OCI-LY1 (cell line): ENCODE data around the gene SEMA4A.
A peak's percentile ranks its signal among the peaks of the same experiment; 100 is the strongest.
"Not testable (repeated sequence)": the region's sequence is repeated elsewhere in the genome, so short reads cannot be mapped to it uniquely, and the experiment has no call there.

Experiments used
- H2AFZ ChIP-seq: fragments of 200-600 bp; sonication (generic), shearing (Covaris generic); 2 replicates; pipeline ENCODE4 v1.6.0; 2014; ENCODE audit warnings: antibody characterized with exemption, mild to moderate bottlenecking, low read length
- H3F3A ChIP-seq: fragments of 200-600 bp; sonication (generic), shearing (Covaris generic); 2 replicates; pipeline ENCODE4 v1.6.0; 2014; ENCODE audit warnings: mild to moderate bottlenecking, antibody characterized with exemption, low read length, moderate library complexity; ENCODE audit not compliant: insufficient read depth
- H3K27ac ChIP-seq: fragments of 200-600 bp; sonication (generic); 2 replicates; pipeline ENCODE4 v1.5.1; 2014; ENCODE audit warnings: low read length, mixed run types, mild to moderate bottlenecking, low read depth; ENCODE audit not compliant: poor library complexity, severe bottlenecking
- H3K27me3 ChIP-seq: fragments of 200-600 bp; sonication (generic); 2 replicates; pipeline ENCODE4 v1.6.0; 2014; ENCODE audit warnings: antibody characterized with exemption, mild to moderate bottlenecking, low read length, moderate library complexity; ENCODE audit not compliant: insufficient read depth
- H3K36me3 ChIP-seq: fragments of 200-600 bp; sonication (generic); 2 replicates; pipeline ENCODE4 v1.6.1; 2014; ENCODE audit warnings: mild to moderate bottlenecking, antibody characterized with exemption, low read length, moderate library complexity, mixed read lengths; ENCODE audit not compliant: insufficient read depth
- H3K4me1 ChIP-seq: fragments of 200-600 bp; sonication (generic); 2 replicates; pipeline ENCODE4 v1.5.1; 2014; ENCODE audit warnings: mild to moderate bottlenecking, low read length, moderate library complexity; ENCODE audit not compliant: insufficient read depth, severe bottlenecking
- H3K4me2 ChIP-seq: fragments of 200-600 bp; sonication (generic), shearing (Covaris generic); 2 replicates; pipeline ENCODE4 v1.6.1; 2014; ENCODE audit warnings: low read length
- H3K4me3 ChIP-seq: fragments of 200-600 bp; sonication (generic); 2 replicates; pipeline ENCODE4 v1.5.1; 2014; ENCODE audit warnings: low read length, low read depth, mild to moderate bottlenecking, mixed read lengths; ENCODE audit not compliant: poor library complexity, severe bottlenecking
- H3K79me2 ChIP-seq: fragments of 200-600 bp; shearing (Covaris generic); 2 replicates; pipeline ENCODE4 v1.6.1; 2016; ENCODE audit warnings: mixed run types, low read length, mixed read lengths; ENCODE audit not compliant: insufficient read depth
- H3K9ac ChIP-seq: fragments of 200-600 bp; sonication (generic), shearing (Covaris generic); 2 replicates; pipeline ENCODE4 v1.6.1; 2014; ENCODE audit warnings: mild to moderate bottlenecking, low read length, mixed read lengths
- H3K9me2 ChIP-seq: fragments of 200-600 bp; sonication (generic), shearing (Covaris generic); 2 replicates; pipeline ENCODE4 v1.6.1; 2014; ENCODE audit warnings: low read depth, mild to moderate bottlenecking, low read length, mixed read lengths
- H3K9me3 ChIP-seq: fragments of 200-600 bp; shearing (Covaris generic); 2 replicates; pipeline ENCODE4 v1.6.1; 2014; ENCODE audit warnings: low read length, mixed read lengths
- H4K20me1 ChIP-seq: fragments of 200-600 bp; sonication (generic), shearing (Covaris generic); 2 replicates; pipeline ENCODE4 v1.6.0; 2016; ENCODE audit warnings: mild to moderate bottlenecking, low read length; ENCODE audit not compliant: insufficient read depth
- CTCF ChIP-seq: fragments of 200-600 bp; sonication (generic), shearing (Covaris generic); IDR thresholded peaks from 2 replicates; pipeline ENCODE4 v1.5.1; 2017; ENCODE audit warnings: mild to moderate bottlenecking, antibody characterized with exemption, low read length, moderate library complexity, mixed read lengths
- EZH2 ChIP-seq: fragments of 200-600 bp; sonication (generic), shearing (Covaris generic); IDR thresholded peaks from 2 replicates; pipeline ENCODE4 v1.8.0; 2017; ENCODE audit warnings: borderline replicate concordance, mixed run types, mild to moderate bottlenecking, antibody characterized with exemption, low read length, moderate library complexity, mixed read lengths

Gene SEMA4A

GRCh38 chr1:156115514-156116374, 37.6 kb upstream of the SEMA4A start:
- Histone ChIP-seq H3K27me3 (no peaks in the 10 kb centered on the region), H3K27ac (no peak overlapping the region), H2AFZ (no peak overlapping the region), H4K20me1 (no peaks in the 10 kb centered on the region), H3K4me3 (no peak overlapping the region), H3K4me1 (peaks cover 10% of the 10 kb centered on the region), H3K36me3 (no peaks in the 10 kb centered on the region), H3K79me2 (no peaks in the 10 kb centered on the region), H3K9ac (no peak overlapping the region), H3K4me2 (peak overlapping the region; percentile 64), H3K9me3 (no peaks in the 10 kb centered on the region), H3K9me2 (no peaks in the 10 kb centered on the region), H3F3A (no peaks in the 10 kb centered on the region)
- TF ChIP-seq EZH2, result no peak
- no peak for TF ChIP-seq CTCF

GRCh38 chr1:156116731-156117130, 36.7 kb upstream of the SEMA4A start:
- H3K4me2 ChIP-seq, H3K9ac ChIP-seq, H3K27ac ChIP-seq, H3K36me3 ChIP-seq, H3K4me3 ChIP-seq, H3K9me3 ChIP-seq, H3K9me2 ChIP-seq, H2AFZ ChIP-seq, H3K27me3 ChIP-seq, H3F3A ChIP-seq, H4K20me1 ChIP-seq, H3K79me2 ChIP-seq: not testable (repeated sequence)
- peaks cover 10% of the 10 kb centered on the region for H3K4me1 ChIP-seq

GRCh38 chr1:156117414-156118176, 35.8 kb upstream of the SEMA4A start:
- no peak overlapping the region for H3K4me3 ChIP-seq
- H3F3A ChIP-seq, result no peaks in the 10 kb centered on the region
- H3K27ac ChIP-seq, result no peak overlapping the region
- H3K27me3 ChIP-seq, result no peaks in the 10 kb centered on the region
- H3K79me2 ChIP-seq, result no peaks in the 10 kb centered on the region
- no peaks in the 10 kb centered on the region for H3K9me3 ChIP-seq
- no peak overlapping the region for H3K4me2 ChIP-seq
- no peaks in the 10 kb centered on the region for H4K20me1 ChIP-seq
- H3K36me3 ChIP-seq, result no peaks in the 10 kb centered on the region
- TF ChIP-seq CTCF (no peak), EZH2 (no peak)
- H3K9ac ChIP-seq, result no peak overlapping the region
- no peaks in the 10 kb centered on the region for H3K9me2 ChIP-seq
- H3K4me1 ChIP-seq, result peaks cover 10% of the 10 kb centered on the region
- H2AFZ ChIP-seq, result no peak overlapping the region
